Measurements from ENCODE around the gene ZFYVE9.
A peak's percentile ranks its signal among the peaks of the same experiment; 100 is the strongest.

Gene ZFYVE9

GRCh38 chr1:52235646-52236045, 93.8 kb downstream of the ZFYVE9 start:
- peaks cover 6% of the 10 kb centered on the region for H3K27me3 Mint-ChIP-seq
- no peaks in the 10 kb centered on the region for H3K9me3 Mint-ChIP-seq
- H3K36me3 Mint-ChIP-seq (ENCODE audit: low read depth), result peaks cover 16% of the 10 kb centered on the region
- no peak overlapping the region for H3K4me3 Mint-ChIP-seq
- no peaks in the 10 kb centered on the region for H3K4me1 Mint-ChIP-seq (ENCODE audit: low read depth)
- H3K27ac Mint-ChIP-seq, result no peak overlapping the region

- peaks cover 6% of the 10 kb centered on the region for H3K27me3 Mint-ChIP-seq
- H3K27ac Mint-ChIP-seq, result no peak overlapping the region
- no peaks in the 10 kb centered on the region for H3K9me3 Mint-ChIP-seq
- H3K4me1 Mint-ChIP-seq (ENCODE audit: low read depth), result no peaks in the 10 kb centered on the region
- H3K4me3 Mint-ChIP-seq, result no peak overlapping the region
- H3K36me3 Mint-ChIP-seq (ENCODE audit: low read depth), result peaks cover 16% of the 10 kb centered on the region
Observed at GRCh38 chr1:52237430-52237829, 95.5 kb downstream of the ZFYVE9 start.

- H3K4me1 Mint-ChIP-seq (ENCODE audit: low read depth), result no peaks in the 10 kb centered on the region
- no peak overlapping the region for H3K27ac Mint-ChIP-seq
- H3K4me3 Mint-ChIP-seq, result no peak overlapping the region
- H3K36me3 Mint-ChIP-seq (ENCODE audit: low read depth), result peaks cover 16% of the 10 kb centered on the region
- H3K9me3 Mint-ChIP-seq, result no peaks in the 10 kb centered on the region
- peaks cover 6% of the 10 kb centered on the region for H3K27me3 Mint-ChIP-seq
Observed at GRCh38 chr1:52238474-52238873, 96.6 kb downstream of the ZFYVE9 start.

- Mint-ChIP-seq H3K4me1 (ENCODE audit: low read depth) (no peaks in the 10 kb centered on the region), H3K27me3 (peaks cover 6% of the 10 kb centered on the region), H3K27ac (no peak overlapping the region), H3K4me3 (no peak overlapping the region), H3K9me3 (no peaks in the 10 kb centered on the region), H3K36me3 (ENCODE audit: low read depth) (peaks cover 14% of the 10 kb centered on the region)
Observed at GRCh38 chr1:52238887-52239707, 97.2 kb downstream of the ZFYVE9 start.

- Mint-ChIP-seq H3K27ac (no peak overlapping the region), H3K4me3 (no peak overlapping the region), H3K36me3 (ENCODE audit: low read depth) (peaks cover 13% of the 10 kb centered on the region), H3K4me1 (ENCODE audit: low read depth) (no peaks in the 10 kb centered on the region), H3K27me3 (peaks cover 6% of the 10 kb centered on the region), H3K9me3 (no peaks in the 10 kb centered on the region)
Observed at GRCh38 chr1:52239708-52240001, 97.8 kb downstream of the ZFYVE9 start.

GRCh38 chr1:52240592-52241210, 98.8 kb downstream of the ZFYVE9 start:
- no peaks in the 10 kb centered on the region for H3K9me3 Mint-ChIP-seq
- no peaks in the 10 kb centered on the region for H3K4me1 Mint-ChIP-seq (ENCODE audit: low read depth)
- peaks cover 6% of the 10 kb centered on the region for H3K27me3 Mint-ChIP-seq
- no peak overlapping the region for H3K27ac Mint-ChIP-seq
- H3K36me3 Mint-ChIP-seq (ENCODE audit: low read depth), result peaks cover 13% of the 10 kb centered on the region
- H3K4me3 Mint-ChIP-seq, result no peak overlapping the region

GRCh38 chr1:52243221-52243987, 101.5 kb downstream of the ZFYVE9 start:
- H3K36me3 Mint-ChIP-seq (ENCODE audit: low read depth), result peaks cover 6% of the 10 kb centered on the region

GRCh38 chr1:52249831-52250230, 107.9 kb downstream of the ZFYVE9 start:
- no peak overlapping the region for H3K27ac Mint-ChIP-seq
- peaks cover 10% of the 10 kb centered on the region for H3K36me3 Mint-ChIP-seq (ENCODE audit: low read depth)
- H3K4me1 Mint-ChIP-seq (ENCODE audit: low read depth), result no peaks in the 10 kb centered on the region
- H3K9me3 Mint-ChIP-seq, result no peaks in the 10 kb centered on the region
- H3K4me3 Mint-ChIP-seq, result no peak overlapping the region
- no peaks in the 10 kb centered on the region for H3K27me3 Mint-ChIP-seq

More at GRCh38 chr1:52243221-52243987, 101.5 kb downstream of the ZFYVE9 start:
- H3K4me3 Mint-ChIP-seq, result no peak overlapping the region
- H3K27ac Mint-ChIP-seq, result no peak overlapping the region
- H3K9me3 Mint-ChIP-seq, result no peaks in the 10 kb centered on the region
- H3K27me3 Mint-ChIP-seq, result peaks cover 4% of the 10 kb centered on the region
- no peaks in the 10 kb centered on the region for H3K4me1 Mint-ChIP-seq (ENCODE audit: low read depth)

GRCh38 chr1:52253421-52253820, 111.5 kb downstream of the ZFYVE9 start:
- Mint-ChIP-seq H3K4me3 (no peak overlapping the region), H3K4me1 (ENCODE audit: low read depth) (no peaks in the 10 kb centered on the region), H3K27ac (no peak overlapping the region), H3K9me3 (no peaks in the 10 kb centered on the region), H3K27me3 (no peaks in the 10 kb centered on the region), H3K36me3 (ENCODE audit: low read depth) (peaks cover 7% of the 10 kb centered on the region)

- Mint-ChIP-seq H3K9me3 (no peaks in the 10 kb centered on the region), H3K27me3 (no peaks in the 10 kb centered on the region), H3K4me3 (no peak overlapping the region), H3K36me3 (ENCODE audit: low read depth) (peaks cover 4% of the 10 kb centered on the region), H3K4me1 (ENCODE audit: low read depth) (peaks cover 5% of the 10 kb centered on the region), H3K27ac (no peak overlapping the region)
Observed at GRCh38 chr1:52259886-52260285, 118.0 kb downstream of the ZFYVE9 start.

- Mint-ChIP-seq H3K36me3 (ENCODE audit: low read depth) (peaks cover 9% of the 10 kb centered on the region), H3K27ac (no peak overlapping the region), H3K9me3 (no peaks in the 10 kb centered on the region), H3K27me3 (no peaks in the 10 kb centered on the region), H3K4me1 (ENCODE audit: low read depth) (peaks cover 5% of the 10 kb centered on the region), H3K4me3 (no peak overlapping the region)
Observed at GRCh38 chr1:52263153-52263910, 121.4 kb downstream of the ZFYVE9 start.

- Mint-ChIP-seq H3K27me3 (no peaks in the 10 kb centered on the region), H3K9me3 (no peaks in the 10 kb centered on the region), H3K4me1 (ENCODE audit: low read depth) (peaks cover 5% of the 10 kb centered on the region), H3K27ac (peak overlapping the region; percentile 15), H3K36me3 (ENCODE audit: low read depth) (peaks cover 15% of the 10 kb centered on the region), H3K4me3 (no peak overlapping the region)
Observed at GRCh38 chr1:52264530-52265115, 122.7 kb downstream of the ZFYVE9 start.

- Mint-ChIP-seq H3K27ac (no peak overlapping the region), H3K4me1 (ENCODE audit: low read depth) (peaks cover 5% of the 10 kb centered on the region), H3K27me3 (no peaks in the 10 kb centered on the region), H3K4me3 (no peak overlapping the region), H3K9me3 (no peaks in the 10 kb centered on the region), H3K36me3 (ENCODE audit: low read depth) (peaks cover 20% of the 10 kb centered on the region)
Observed at GRCh38 chr1:52266507-52266906, 124.6 kb downstream of the ZFYVE9 start.

- no peaks in the 10 kb centered on the region for H3K27me3 Mint-ChIP-seq
- H3K9me3 Mint-ChIP-seq, result no peaks in the 10 kb centered on the region
- peaks cover 5% of the 10 kb centered on the region for H3K4me1 Mint-ChIP-seq (ENCODE audit: low read depth)
- no peak overlapping the region for H3K27ac Mint-ChIP-seq
- H3K4me3 Mint-ChIP-seq, result no peak overlapping the region
- H3K36me3 Mint-ChIP-seq (ENCODE audit: low read depth), result peaks cover 20% of the 10 kb centered on the region
Observed at GRCh38 chr1:52268372-52268771, 126.5 kb downstream of the ZFYVE9 start.
